GM20000 (cell line): ENCODE measurements around the gene KRTAP10-12.
"Not testable (repeated sequence)": the region's sequence is repeated elsewhere in the genome, so short reads cannot be mapped to it uniquely, and the experiment has no call there.

Experiments
- DNase-seq: peaks from one replicate; pipeline ENCODE4 v3.0.0; 2012; ENCODE audit warnings: low spot score
- TF ChIP-seq, protein P1 (sequence below): IDR thresholded peaks from 2 replicates; pipeline ENCODE4 v1.5.1; 2012; ENCODE audit warnings: mild to moderate bottlenecking, control low read depth; ENCODE audit errors: extremely low read depth, missing control alignments

KRTAP10-12 gene, protein sequence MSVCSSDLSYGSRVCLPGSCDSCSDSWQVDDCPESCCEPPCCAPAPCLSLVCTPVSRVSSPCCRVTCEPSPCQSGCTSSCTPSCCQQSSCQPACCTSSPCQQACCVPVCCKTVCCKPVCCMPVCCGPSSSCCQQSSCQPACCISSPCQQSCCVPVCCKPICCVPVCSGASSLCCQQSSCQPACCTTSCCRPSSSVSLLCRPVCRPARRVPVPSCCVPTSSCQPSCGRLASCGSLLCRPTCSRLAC

GRCh38 chr21:44697172-44697810 lies at the start of gene KRTAP10-12:
Gene KRTAP10-12 (plus strand): TSS chr21:44697172. CDS start chr21:44697202, 30 bp downstream.
- not testable (repeated sequence) for DNase-seq

GRCh38 chr21:44647222-44647552 lies 49.8 kb upstream of the KRTAP10-12 start:
- no peak for DNase-seq
- TF ChIP-seq, protein P1, sequence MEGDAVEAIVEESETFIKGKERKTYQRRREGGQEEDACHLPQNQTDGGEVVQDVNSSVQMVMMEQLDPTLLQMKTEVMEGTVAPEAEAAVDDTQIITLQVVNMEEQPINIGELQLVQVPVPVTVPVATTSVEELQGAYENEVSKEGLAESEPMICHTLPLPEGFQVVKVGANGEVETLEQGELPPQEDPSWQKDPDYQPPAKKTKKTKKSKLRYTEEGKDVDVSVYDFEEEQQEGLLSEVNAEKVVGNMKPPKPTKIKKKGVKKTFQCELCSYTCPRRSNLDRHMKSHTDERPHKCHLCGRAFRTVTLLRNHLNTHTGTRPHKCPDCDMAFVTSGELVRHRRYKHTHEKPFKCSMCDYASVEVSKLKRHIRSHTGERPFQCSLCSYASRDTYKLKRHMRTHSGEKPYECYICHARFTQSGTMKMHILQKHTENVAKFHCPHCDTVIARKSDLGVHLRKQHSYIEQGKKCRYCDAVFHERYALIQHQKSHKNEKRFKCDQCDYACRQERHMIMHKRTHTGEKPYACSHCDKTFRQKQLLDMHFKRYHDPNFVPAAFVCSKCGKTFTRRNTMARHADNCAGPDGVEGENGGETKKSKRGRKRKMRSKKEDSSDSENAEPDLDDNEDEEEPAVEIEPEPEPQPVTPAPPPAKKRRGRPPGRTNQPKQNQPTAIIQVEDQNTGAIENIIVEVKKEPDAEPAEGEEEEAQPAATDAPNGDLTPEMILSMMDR, result no peak

DNA sequence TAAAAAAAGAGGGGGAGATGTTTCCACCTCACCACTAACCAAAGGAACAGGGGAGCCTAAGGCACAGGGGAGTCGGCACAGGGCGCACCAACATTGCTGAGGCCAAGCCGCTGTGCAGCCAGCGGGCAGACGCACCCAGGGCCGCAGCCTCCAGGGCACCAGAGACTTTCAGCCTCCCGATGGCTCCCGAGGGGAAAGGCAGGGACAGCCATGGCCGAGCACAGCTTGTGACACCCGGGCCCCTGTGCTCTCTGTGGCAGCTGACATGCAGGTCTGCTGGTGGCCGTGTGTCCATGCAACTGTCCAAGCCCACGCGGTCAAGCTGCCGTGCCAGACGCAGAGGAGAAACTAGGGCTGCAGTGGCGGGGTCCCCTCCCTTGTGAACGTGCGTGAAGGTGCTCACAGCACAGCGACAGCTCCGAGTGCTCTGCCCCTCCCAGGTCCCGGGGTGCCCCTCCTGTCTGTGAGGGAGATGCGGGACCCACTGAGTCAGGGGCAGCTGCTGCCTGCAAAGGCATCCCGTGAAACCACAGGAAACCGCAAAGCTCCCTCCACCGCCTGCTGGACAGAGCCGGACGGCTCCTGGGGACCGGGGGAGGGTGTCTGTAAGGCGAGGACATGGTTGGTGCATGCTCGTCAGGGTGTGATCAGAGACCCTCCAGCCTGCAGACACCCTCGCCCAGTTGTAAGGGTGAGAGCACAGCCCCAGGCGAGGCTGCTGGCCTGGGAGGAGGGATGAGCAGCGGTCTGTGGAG lies 48.2 kb upstream of the KRTAP10-12 start:
- DNase-seq, result no peak
- TF ChIP-seq, protein P1, result no peak

- TF ChIP-seq, protein P1, result no peak
- no peak for DNase-seq
These were observed 47.4 kb upstream of the KRTAP10-12 start for GRCh38 chr21:44649521-44650100.

GRCh38 chr21:44650265-44650972 lies 46.6 kb upstream of the KRTAP10-12 start:
- TF ChIP-seq, protein P1, result no peak
- DNase-seq, result no peak

GRCh38 chr21:44650973-44651675 lies 45.8 kb upstream of the KRTAP10-12 start:
- DNase-seq, result no peak
- TF ChIP-seq, protein P1, result no peak

GRCh38 chr21:44653123-44653522 lies 43.8 kb upstream of the KRTAP10-12 start:
- TF ChIP-seq, protein P1, result no peak
- no peak for DNase-seq
